ENCODE data around the gene SNRNP40. TPM values are rescaled to one million over a fixed set of nuclear protein-coding genes. Genes with fewer than 3 reads are reported as not detected.

SNRNP40 gene
- total and polyA plus RNA-seq, 2 donors (not counting 1 experiment from before 2014, with no cell fraction given): 31.7 to 65.6 TPM

DNA sequence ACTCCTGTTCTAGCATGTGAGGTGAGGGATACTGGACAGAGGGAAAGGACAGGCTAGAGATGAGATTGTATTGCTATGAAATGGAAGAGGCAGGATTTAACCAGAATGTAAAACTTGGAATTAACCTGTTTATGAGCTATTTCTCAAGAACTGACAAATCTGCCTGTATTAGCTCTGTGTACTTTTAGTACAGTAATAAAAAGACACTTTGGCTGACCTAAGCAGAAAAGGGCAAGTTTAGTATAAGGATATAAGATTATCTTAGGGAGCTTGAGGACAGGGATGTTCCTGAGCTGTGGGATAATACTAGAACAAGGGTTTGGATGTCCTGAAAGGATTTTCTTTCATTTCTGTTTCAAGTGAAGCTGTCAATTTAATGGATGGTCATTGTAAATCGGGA, 11.4 kb upstream of the SNRNP40 start:
- Histone ChIP-seq H3K4me3 (ENCODE audit: control extremely low read depth in 1 of 5, extremely low read depth in 1 of 5, insufficient read depth in 1 of 5, low read depth in 2 of 5, low read length in 4 of 5) (no peak overlapping the region), H4K20me1 (ENCODE audit: control insufficient read depth, insufficient read depth, low read length, poor library complexity, severe bottlenecking) (peaks cover 13% of the 10 kb centered on the region), H3K27ac (ENCODE audit: low read length in 2 of 2) (no peak overlapping the region), H3K79me2 (ENCODE audit: control insufficient read depth, insufficient read depth, low read length) (peaks cover 48% of the 10 kb centered on the region), H3K9me3 (ENCODE audit: control extremely low read depth in 1 of 3, control insufficient read depth in 2 of 3, insufficient read depth in 1 of 3, low read length in 2 of 3) (no peaks in the 10 kb centered on the region), H3K9ac (ENCODE audit: low read length) (no peak overlapping the region), H3K4me2 (replicated peaks; ENCODE audit: low read depth, low read length, poor library complexity, severe bottlenecking) (no peak overlapping the region), H3K27me3 (replicated peaks in 1 of 4; ENCODE audit: control extremely low read depth in 1 of 4, control insufficient read depth in 3 of 4, insufficient read depth in 4 of 4, low read length in 3 of 4) (no peaks in the 10 kb centered on the region), H3K36me3 (replicated peaks in 1 of 2; ENCODE audit: control extremely low read depth in 1 of 2, control insufficient read depth in 1 of 2, extremely low read depth in 1 of 2, insufficient read depth in 2 of 2, low read length in 1 of 2) (peaks cover 4 to 28% of the 10 kb centered on the region in 2 experiments), H3K4me1 (ENCODE audit: control insufficient read depth in 2 of 2, insufficient read depth in 2 of 2, low read length in 2 of 2) (no peaks in the 10 kb centered on the region), H2AFZ (ENCODE audit: insufficient read depth, low read depth, low read length, poor library complexity, severe bottlenecking) (no peak overlapping the region)
- Mint-ChIP-seq H3K27me3 (no peaks in the 10 kb centered on the region), H3K4me1 (peaks cover 2% of the 10 kb centered on the region), H3K27ac (no peak overlapping the region), H3K4me3 (no peak overlapping the region), H3K9me3 (ENCODE audit: insufficient read depth) (no peaks in the 10 kb centered on the region)
- POLR2A ChIA-PET: no interaction called here
- no CpG with 5 or more reads among the region's 1 CpG for WGBS (ENCODE audit: insufficient coverage)
- CTCF ChIA-PET: interaction anchor here (1.0 to 1.3 kb wide), 2 partner anchors 11 to 35 kb away, joined by 3 read pairs; partner anchors contain the start of genes SNRNP40 and ZCCHC17
- ATAC-seq (ENCODE audit: low read depth) (no peak), DNase-seq (no peak)
- TF ChIP-seq EZH2 (IDR thresholded peaks at IDR 0.05; ENCODE audit: borderline replicate concordance, insufficient read depth, low read depth, low read length, poor library complexity, severe bottlenecking) (no peak), CTCF (IDR thresholded peaks at IDR 0.05) (no peak)
- intact Hi-C loops (cut with micrococcal nuclease): no loop called here

GRCh38 chr1:31306278-31306677, 9.7 kb upstream of the SNRNP40 start:
- H3K4me1 ChIP-seq (ENCODE audit: control insufficient read depth in 2 of 2, insufficient read depth in 2 of 2, low read length in 2 of 2): no peaks in the 10 kb centered on the region
- intact Hi-C loops (cut with micrococcal nuclease): no loop called here
- H3K27me3 Mint-ChIP-seq: no peaks in the 10 kb centered on the region

More at GRCh38 chr1:31306278-31306677, 9.7 kb upstream of the SNRNP40 start:
- Histone ChIP-seq H3K4me2 (replicated peaks; ENCODE audit: low read depth, low read length, poor library complexity, severe bottlenecking) (no peak overlapping the region), H4K20me1 (ENCODE audit: control insufficient read depth, insufficient read depth, low read length, poor library complexity, severe bottlenecking) (peaks cover 13% of the 10 kb centered on the region), H2AFZ (ENCODE audit: insufficient read depth, low read depth, low read length, poor library complexity, severe bottlenecking) (no peak overlapping the region), H3K9me3 (ENCODE audit: control extremely low read depth in 1 of 3, control insufficient read depth in 2 of 3, insufficient read depth in 1 of 3, low read length in 2 of 3) (no peaks in the 10 kb centered on the region), H3K4me3 (ENCODE audit: control extremely low read depth in 1 of 5, extremely low read depth in 1 of 5, insufficient read depth in 1 of 5, low read depth in 2 of 5, low read length in 4 of 5) (no peak overlapping the region), H3K27ac (ENCODE audit: low read length in 2 of 2) (no peak overlapping the region), H3K27me3 (replicated peaks in 1 of 4; ENCODE audit: control extremely low read depth in 1 of 4, control insufficient read depth in 3 of 4, insufficient read depth in 4 of 4, low read length in 3 of 4) (no peaks in the 10 kb centered on the region), H3K79me2 (ENCODE audit: control insufficient read depth, insufficient read depth, low read length) (peaks cover 51% of the 10 kb centered on the region), H3K36me3 (replicated peaks in 1 of 2; ENCODE audit: control extremely low read depth in 1 of 2, control insufficient read depth in 1 of 2, extremely low read depth in 1 of 2, insufficient read depth in 2 of 2, low read length in 1 of 2) (peaks cover 0 to 15% of the 10 kb centered on the region in 2 experiments), H3K9ac (ENCODE audit: low read length) (no peak overlapping the region)
- ChIA-PET POLR2A (no interaction called here), CTCF (no interaction called here)
- H3K4me1 Mint-ChIP-seq: peaks cover 2% of the 10 kb centered on the region
- ATAC-seq (ENCODE audit: low read depth) (no peak), DNase-seq (no peak)
- no CpG with 5 or more reads among the region's 3 CpGs for WGBS (ENCODE audit: insufficient coverage)
- no peaks in the 10 kb centered on the region for H3K9me3 Mint-ChIP-seq (ENCODE audit: insufficient read depth)
- H3K27ac Mint-ChIP-seq: no peak overlapping the region
- no peak for TF ChIP-seq CTCF (IDR thresholded peaks at IDR 0.05)
- H3K4me3 Mint-ChIP-seq: no peak overlapping the region

Data from B cell (primary cell).